ENCODE measurements around the gene TEX28. TPM values are rescaled to one million over a fixed set of nuclear protein-coding genes. Genes with fewer than 3 reads are reported as not detected.
"Not testable (repeated sequence)": the region's sequence is repeated elsewhere in the genome, so short reads cannot be mapped to it uniquely, and the experiment has no call there.

Gene TEX28
- total and polyA plus RNA-seq, 12 donors, result 0.07 to 0.18 TPM; not detected in 10

GRCh38 chrX:154296731-154297130 is 1.8 kb upstream of the TEX28 start:
- no peak for DNase-seq

GRCh38 chrX:154295664-154296310 is 863 bp upstream of the TEX28 start, which contains the start of gene TKTL1:
Gene TKTL1, plus strand, starts transcription at chrX:154295795. Its CDS starts 65 bp downstream, at chrX:154295860.
- intact Hi-C loops (cut with DNase I), result no loop called here
- Histone ChIP-seq H3K36me3 (replicated peaks in 1 of 2) (no peaks in the 10 kb centered on the region), H3K9me3 (replicated peaks in 1 of 3) (no peaks in the 10 kb centered on the region), H3K27ac (no peak within 1 kb of the TSS), H3K27me3 (no peaks in the 10 kb centered on the region), H3K4me3 (no peak within 1 kb of the TSS), H3K4me1 (replicated peaks in 1 of 2) (no peaks in the 10 kb centered on the region)
- DNase-seq, result no peak
- 94 to 95% (median 94%) methylated on average over 18 to 37 of the region's 37 CpGs for WGBS, 4 donors
- TF ChIP-seq CTCF (IDR thresholded peaks at IDR 0.05) (no peak), POLR2A (IDR thresholded peaks at IDR 0.05) (no peak)

More at GRCh38 chrX:154296731-154297130, 1.8 kb upstream of the TEX28 start:
- no peaks in the 10 kb centered on the region for H3K36me3 ChIP-seq (replicated peaks in 1 of 2)
- H3K27ac ChIP-seq, result no peak overlapping the region
- H3K4me3 ChIP-seq, result no peak overlapping the region
- no peaks in the 10 kb centered on the region for H3K9me3 ChIP-seq (replicated peaks in 1 of 3)
- intact Hi-C loops (cut with DNase I), result no loop called here
- no peak for TF ChIP-seq POLR2A (IDR thresholded peaks at IDR 0.05)
- no peak for TF ChIP-seq CTCF (IDR thresholded peaks at IDR 0.05)
- 87 to 95% (median 89%) methylated on average over 18 of the region's 18 CpGs for WGBS, 4 donors
- no peaks in the 10 kb centered on the region for H3K27me3 ChIP-seq
- no peaks in the 10 kb centered on the region for H3K4me1 ChIP-seq (replicated peaks in 1 of 2)

GRCh38 chrX:154286406-154286805 is 8.5 kb downstream of the TEX28 start:
- H3K4me3 ChIP-seq; DNase-seq; H3K27me3 ChIP-seq; H3K9me3 ChIP-seq (replicated peaks in 1 of 3); H3K36me3 ChIP-seq (replicated peaks in 1 of 2); H3K4me1 ChIP-seq (replicated peaks in 1 of 2); H3K27ac ChIP-seq; intact Hi-C loops (cut with DNase I): not testable (repeated sequence)
- no CpG with 5 or more reads among the region's 10 CpGs for WGBS, 4 donors

GRCh38 chrX:154284489-154285338 is 10.2 kb downstream of the TEX28 start:
- H3K9me3 ChIP-seq (replicated peaks in 1 of 3); H3K27ac ChIP-seq; H3K36me3 ChIP-seq (replicated peaks in 1 of 2); DNase-seq; H3K4me3 ChIP-seq; H3K4me1 ChIP-seq (replicated peaks in 1 of 2); H3K27me3 ChIP-seq; intact Hi-C loops (cut with DNase I): not testable (repeated sequence)
- no CpG with 5 or more reads among the region's 23 CpGs for WGBS, 4 donors

- intact Hi-C loops (cut with DNase I); H3K4me3 ChIP-seq; H3K4me1 ChIP-seq (replicated peaks in 1 of 2); H3K27ac ChIP-seq; H3K9me3 ChIP-seq (replicated peaks in 1 of 3); H3K27me3 ChIP-seq; DNase-seq; H3K36me3 ChIP-seq (replicated peaks in 1 of 2): not testable (repeated sequence)
- WGBS, 4 donors, result no CpG with 5 or more reads among the region's 3 CpGs
These were observed 25.7 kb downstream of the TEX28 start for GRCh38 chrX:154269245-154269644.

- H3K4me3 ChIP-seq; intact Hi-C loops (cut with DNase I); H3K27me3 ChIP-seq; H3K9me3 ChIP-seq (replicated peaks in 1 of 3); H3K4me1 ChIP-seq (replicated peaks in 1 of 2); H3K27ac ChIP-seq; DNase-seq; H3K36me3 ChIP-seq (replicated peaks in 1 of 2): not testable (repeated sequence)
- no CpG with 5 or more reads among the region's 6 CpGs for WGBS, 4 donors
These were observed 31.9 kb downstream of the TEX28 start for GRCh38 chrX:154263072-154263471.

GRCh38 chrX:154258711-154259110 is 36.2 kb downstream of the TEX28 start:
- H3K27ac ChIP-seq; H3K4me3 ChIP-seq; H3K9me3 ChIP-seq (replicated peaks in 1 of 3); H3K36me3 ChIP-seq (replicated peaks in 1 of 2); DNase-seq; intact Hi-C loops (cut with DNase I); H3K27me3 ChIP-seq; H3K4me1 ChIP-seq (replicated peaks in 1 of 2): not testable (repeated sequence)
- no CpG with 5 or more reads among the region's 10 CpGs for WGBS, 4 donors

- H3K27me3 ChIP-seq; H3K27ac ChIP-seq; H3K4me3 ChIP-seq; H3K9me3 ChIP-seq (replicated peaks in 1 of 3); H3K4me1 ChIP-seq (replicated peaks in 1 of 2); intact Hi-C loops (cut with DNase I); H3K36me3 ChIP-seq (replicated peaks in 1 of 2); DNase-seq: not testable (repeated sequence)
- WGBS, 4 donors, result no CpG with 5 or more reads among the region's 17 CpGs
These were observed 37.6 kb downstream of the TEX28 start, which contains the start of gene OPN1MW3 for GRCh38 chrX:154257282-154257681. Gene OPN1MW3, plus strand, starts transcription at chrX:154257582. Its CDS starts 38 bp downstream, at chrX:154257620.

GRCh38 chrX:154248076-154248475 is 46.8 kb downstream of the TEX28 start:
- DNase-seq; H3K27ac ChIP-seq; H3K27me3 ChIP-seq; intact Hi-C loops (cut with DNase I); H3K4me1 ChIP-seq (replicated peaks in 1 of 2); H3K36me3 ChIP-seq (replicated peaks in 1 of 2); H3K9me3 ChIP-seq (replicated peaks in 1 of 3); H3K4me3 ChIP-seq: not testable (repeated sequence)
- WGBS, 4 donors, result no CpG with 5 or more reads among the region's 10 CpGs
